ENCODE measurements around the gene CA10. TPM values are rescaled to one million over a fixed set of nuclear protein-coding genes. Genes with fewer than 3 reads are reported as not detected.

CA10 gene
- total RNA-seq, 2 donors from 2014 or later: 0.22 to 0.37 TPM

DNA sequence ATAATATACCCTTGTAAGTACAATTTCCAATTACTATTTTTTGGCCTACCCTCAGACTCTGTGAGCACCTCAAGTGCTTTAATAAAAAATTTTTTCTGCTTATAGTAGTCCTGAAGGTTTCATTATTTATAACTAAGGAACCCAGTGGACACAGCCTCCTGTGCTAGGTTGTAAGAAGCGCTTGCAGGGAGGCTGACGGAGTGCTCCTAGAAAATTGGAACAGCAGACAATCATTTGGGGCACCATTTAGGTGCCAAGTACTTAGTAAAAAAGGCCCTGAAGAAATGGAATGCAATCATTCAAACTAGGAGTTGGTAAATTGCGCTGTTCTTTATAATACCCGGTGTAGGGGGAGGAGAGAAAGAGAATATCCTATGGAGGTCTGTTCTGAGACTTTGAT lies 19.8 kb downstream of the CA10 start:
- WGBS, 2 experiments (ENCODE audit: insufficient coverage in 1 of 2, insufficient read length in 1 of 2): 83 to 94% methylated on average over 4 of the region's 4 CpGs
- no peak overlapping the region for H3K4me3 ChIP-seq (ENCODE audit: low read length)
- no peak overlapping the region for H3K4me3 Mint-ChIP-seq
- TF ChIP-seq CTCF (conservative IDR thresholded peaks at IDR 0.05): no peak
- DNase-seq: no peak
- H3K27me3 Mint-ChIP-seq (ENCODE audit: insufficient read depth): peaks cover 75% of the 10 kb centered on the region
- H3K27me3 ChIP-seq (ENCODE audit: control insufficient read depth, insufficient read depth, low read length, poor library complexity, severe bottlenecking): peaks cover 77% of the 10 kb centered on the region
- no peak overlapping the region for H3K27ac ChIP-seq (ENCODE audit: low read depth, low read length)
- H3K9ac ChIP-seq (ENCODE audit: extremely low read depth, low read length, poor library complexity, severe bottlenecking): no peak overlapping the region
- peaks cover 21% of the 10 kb centered on the region for H3K4me1 Mint-ChIP-seq
- no peaks in the 10 kb centered on the region for H3K4me1 ChIP-seq (ENCODE audit: control insufficient read depth, insufficient read depth, low read length)
- no peaks in the 10 kb centered on the region for H3K36me3 ChIP-seq (ENCODE audit: control insufficient read depth, insufficient read depth, low read length)
- H3K9me3 Mint-ChIP-seq: no peaks in the 10 kb centered on the region
- no peak overlapping the region for H3K27ac Mint-ChIP-seq
- peaks cover 12% of the 10 kb centered on the region for H3K9me3 ChIP-seq (ENCODE audit: control insufficient read depth, low read length)
- H3K36me3 Mint-ChIP-seq (ENCODE audit: low read depth): no peaks in the 10 kb centered on the region

DNA sequence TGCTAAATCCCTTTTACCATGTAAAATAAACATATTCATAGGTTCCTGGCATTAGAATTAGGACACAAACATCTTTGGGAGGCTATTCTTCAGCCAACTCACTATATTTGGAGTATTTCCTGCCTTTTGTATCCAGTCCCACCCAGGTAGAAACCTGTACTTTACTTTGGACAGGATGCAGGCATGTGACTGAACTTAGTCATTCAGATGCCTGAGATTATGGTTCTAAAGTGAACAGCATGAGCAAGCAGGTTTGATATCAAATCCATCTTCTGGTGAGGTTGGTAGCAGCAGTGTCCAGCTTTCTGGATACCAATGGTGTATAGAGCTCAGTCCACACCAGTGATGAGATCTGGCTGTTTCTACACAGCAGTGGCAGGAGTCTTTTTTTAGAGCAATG lies 20.2 kb downstream of the CA10 start:
- peaks cover 19% of the 10 kb centered on the region for H3K4me1 Mint-ChIP-seq

GRCh38 chr17:52136166-52136565 lies 22.3 kb downstream of the CA10 start:
- 63 to 82% methylated on average over 3 to 6 of the region's 6 CpGs for WGBS, 2 experiments (ENCODE audit: insufficient coverage in 1 of 2, insufficient read length in 1 of 2)
- TF ChIP-seq CTCF (conservative IDR thresholded peaks at IDR 0.05): no peak
- Mint-ChIP-seq H3K9me3 (no peaks in the 10 kb centered on the region), H3K4me3 (no peak overlapping the region), H3K27me3 (ENCODE audit: insufficient read depth) (peaks cover 79% of the 10 kb centered on the region), H3K36me3 (ENCODE audit: low read depth) (no peaks in the 10 kb centered on the region), H3K4me1 (peaks cover 13% of the 10 kb centered on the region), H3K27ac (no peak overlapping the region)
- peak overlapping the region; percentile 47 for H3K27ac ChIP-seq (ENCODE audit: low read depth, low read length)
- peaks cover 77% of the 10 kb centered on the region for H3K27me3 ChIP-seq (ENCODE audit: control insufficient read depth, insufficient read depth, low read length, poor library complexity, severe bottlenecking)
- no peaks in the 10 kb centered on the region for H3K4me1 ChIP-seq (ENCODE audit: control insufficient read depth, insufficient read depth, low read length)
- no peak overlapping the region for H3K9ac ChIP-seq (ENCODE audit: extremely low read depth, low read length, poor library complexity, severe bottlenecking)
- no peak overlapping the region for H3K4me3 ChIP-seq (ENCODE audit: low read length)
- H3K9me3 ChIP-seq (ENCODE audit: control insufficient read depth, low read length): peaks cover 12% of the 10 kb centered on the region
- peak; percentile 62 for DNase-seq
- no peaks in the 10 kb centered on the region for H3K36me3 ChIP-seq (ENCODE audit: control insufficient read depth, insufficient read depth, low read length)

More for the DNA sequence above, 20.2 kb downstream of the CA10 start:
- no peak overlapping the region for H3K27ac Mint-ChIP-seq
- DNase-seq: no peak
- peaks cover 79% of the 10 kb centered on the region for H3K27me3 Mint-ChIP-seq (ENCODE audit: insufficient read depth)
- no peak for TF ChIP-seq CTCF (conservative IDR thresholded peaks at IDR 0.05)
- Histone ChIP-seq H3K4me3 (ENCODE audit: low read length) (no peak overlapping the region), H3K9me3 (ENCODE audit: control insufficient read depth, low read length) (peaks cover 12% of the 10 kb centered on the region), H3K27ac (ENCODE audit: low read depth, low read length) (no peak overlapping the region), H3K36me3 (ENCODE audit: control insufficient read depth, insufficient read depth, low read length) (no peaks in the 10 kb centered on the region), H3K9ac (ENCODE audit: extremely low read depth, low read length, poor library complexity, severe bottlenecking) (no peak overlapping the region), H3K27me3 (ENCODE audit: control insufficient read depth, insufficient read depth, low read length, poor library complexity, severe bottlenecking) (peaks cover 81% of the 10 kb centered on the region), H3K4me1 (ENCODE audit: control insufficient read depth, insufficient read depth, low read length) (no peaks in the 10 kb centered on the region)
- H3K36me3 Mint-ChIP-seq (ENCODE audit: low read depth): no peaks in the 10 kb centered on the region
- H3K9me3 Mint-ChIP-seq: no peaks in the 10 kb centered on the region
- no peak overlapping the region for H3K4me3 Mint-ChIP-seq
